ENCODE measurements around the gene NPM1. TPM values are rescaled to one million over a fixed set of nuclear protein-coding genes. Genes with fewer than 3 reads are reported as not detected.
A peak's percentile ranks its signal among the peaks of the same experiment; 100 is the strongest.
"Not testable (repeated sequence)": the region's sequence is repeated elsewhere in the genome, so short reads cannot be mapped to it uniquely, and the experiment has no call there.

The NPM1 gene
- total RNA-seq, 2 donors from 2014 or later = 1,005 to 1,022 TPM

DNA sequence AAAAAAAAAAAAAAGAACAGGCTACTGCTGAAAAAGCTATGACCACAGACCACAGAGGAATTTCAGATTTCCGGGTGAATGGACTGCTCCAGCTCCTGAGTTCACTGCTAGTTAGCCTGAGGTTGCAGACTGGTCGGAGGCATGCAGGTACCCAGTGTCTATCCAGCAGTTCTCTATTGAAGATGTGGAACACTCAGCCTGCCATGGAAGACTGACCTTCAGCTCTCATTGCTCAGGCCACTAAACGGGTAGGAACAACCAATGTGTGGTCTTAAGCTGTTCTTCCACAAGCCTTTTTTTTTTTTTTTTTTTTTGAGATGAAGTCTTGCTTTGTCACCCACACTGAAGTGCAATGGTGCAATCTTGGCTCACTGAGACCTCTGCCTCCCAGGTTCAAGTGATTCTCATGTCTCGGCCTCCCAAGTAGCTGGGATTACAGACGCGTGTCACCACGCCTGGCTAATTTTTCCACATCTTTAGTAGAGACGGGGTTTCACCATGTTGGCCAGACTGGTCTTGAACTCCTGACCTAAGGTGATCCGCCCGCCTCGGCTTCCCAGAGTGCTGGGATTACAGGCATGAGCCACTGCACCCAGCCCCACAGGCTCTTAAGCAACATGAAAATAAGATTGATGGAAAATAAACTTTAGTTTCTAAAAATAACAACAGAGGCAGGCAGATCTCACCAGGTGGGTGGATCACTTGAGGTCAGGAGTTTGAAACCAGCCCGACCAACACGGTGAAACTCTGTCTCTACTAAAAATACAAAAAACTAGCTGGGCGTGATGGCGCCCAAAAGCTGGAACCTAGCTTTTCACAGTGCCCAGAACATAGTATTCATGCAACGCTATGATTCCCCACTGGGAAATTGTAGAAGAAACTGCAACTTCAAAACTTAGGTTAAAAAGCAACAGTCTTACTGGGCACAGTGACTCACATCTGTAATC is 20.0 kb upstream of the NPM1 start:
- H3K9me3 ChIP-seq (ENCODE audit: control insufficient read depth, low read length, poor library complexity, severe bottlenecking) = no peaks in the 10 kb centered on the region
- ATAC-seq (no peak), DNase-seq (no peak)
- peaks cover 44% of the 10 kb centered on the region for H3K27me3 Mint-ChIP-seq
- peak overlapping the region; percentile 9 for H3K27ac Mint-ChIP-seq
- H3K4me3 Mint-ChIP-seq = no peak overlapping the region
- H3K36me3 Mint-ChIP-seq (ENCODE audit: low read depth) = peaks cover 3% of the 10 kb centered on the region
- H3K4me1 Mint-ChIP-seq = no peaks in the 10 kb centered on the region

GRCh38 chr5:171369056-171369455 is 18.6 kb upstream of the NPM1 start:
- H3K4me3 Mint-ChIP-seq = no peak overlapping the region

DNA sequence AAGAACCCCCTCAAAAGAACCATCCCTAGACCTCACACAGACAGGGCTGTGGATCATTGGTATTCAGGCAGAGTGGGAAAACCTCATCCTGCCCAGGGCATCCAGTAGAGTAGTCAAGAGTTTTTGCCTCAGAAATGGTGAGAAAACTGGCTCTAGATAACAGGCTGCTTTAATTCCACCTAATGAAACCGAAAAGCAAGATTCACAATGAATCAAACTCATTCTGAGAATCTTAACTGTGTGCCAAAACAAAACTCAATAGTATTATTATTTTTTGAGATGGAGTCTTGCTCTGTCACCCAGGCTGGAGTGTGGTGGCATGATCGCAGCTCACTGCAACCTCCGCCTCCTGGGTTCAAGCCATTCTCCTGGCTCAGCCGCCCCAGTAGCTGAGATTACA is 17.8 kb upstream of the NPM1 start:
- Mint-ChIP-seq H3K36me3 (ENCODE audit: low read depth) (peaks cover 3% of the 10 kb centered on the region), H3K4me1 (no peaks in the 10 kb centered on the region), H3K27ac (no peak overlapping the region), H3K4me3 (no peak overlapping the region), H3K27me3 (peaks cover 25% of the 10 kb centered on the region)
- no peak for DNase-seq
- no peaks in the 10 kb centered on the region for H3K9me3 ChIP-seq (ENCODE audit: control insufficient read depth, low read length, poor library complexity, severe bottlenecking)
- no peak for ATAC-seq

More at GRCh38 chr5:171369056-171369455, 18.6 kb upstream of the NPM1 start:
- Mint-ChIP-seq H3K4me1 (no peaks in the 10 kb centered on the region), H3K27ac (no peak overlapping the region), H3K36me3 (ENCODE audit: low read depth) (peaks cover 3% of the 10 kb centered on the region), H3K27me3 (peaks cover 30% of the 10 kb centered on the region)
- no peak for DNase-seq
- no peak for ATAC-seq
- H3K9me3 ChIP-seq (ENCODE audit: control insufficient read depth, low read length, poor library complexity, severe bottlenecking) = no peaks in the 10 kb centered on the region

- peaks cover 16% of the 10 kb centered on the region for H3K27me3 Mint-ChIP-seq
- ATAC-seq; H3K9me3 ChIP-seq (ENCODE audit: control insufficient read depth, low read length, poor library complexity, severe bottlenecking); H3K4me3 Mint-ChIP-seq; H3K36me3 Mint-ChIP-seq (ENCODE audit: low read depth); DNase-seq; H3K27ac Mint-ChIP-seq; H3K4me1 Mint-ChIP-seq: not testable (repeated sequence)
These were observed 16.8 kb upstream of the NPM1 start for GRCh38 chr5:171370881-171371280.

GRCh38 chr5:171371326-171371725 is 16.3 kb upstream of the NPM1 start:
- peaks cover 16% of the 10 kb centered on the region for H3K27me3 Mint-ChIP-seq
- no peaks in the 10 kb centered on the region for H3K9me3 ChIP-seq (ENCODE audit: control insufficient read depth, low read length, poor library complexity, severe bottlenecking)
- ATAC-seq (no peak), DNase-seq (no peak)
- H3K27ac Mint-ChIP-seq = no peak overlapping the region
- no peaks in the 10 kb centered on the region for H3K4me1 Mint-ChIP-seq
- no peak overlapping the region for H3K4me3 Mint-ChIP-seq
- H3K36me3 Mint-ChIP-seq (ENCODE audit: low read depth) = peaks cover 3% of the 10 kb centered on the region

DNA sequence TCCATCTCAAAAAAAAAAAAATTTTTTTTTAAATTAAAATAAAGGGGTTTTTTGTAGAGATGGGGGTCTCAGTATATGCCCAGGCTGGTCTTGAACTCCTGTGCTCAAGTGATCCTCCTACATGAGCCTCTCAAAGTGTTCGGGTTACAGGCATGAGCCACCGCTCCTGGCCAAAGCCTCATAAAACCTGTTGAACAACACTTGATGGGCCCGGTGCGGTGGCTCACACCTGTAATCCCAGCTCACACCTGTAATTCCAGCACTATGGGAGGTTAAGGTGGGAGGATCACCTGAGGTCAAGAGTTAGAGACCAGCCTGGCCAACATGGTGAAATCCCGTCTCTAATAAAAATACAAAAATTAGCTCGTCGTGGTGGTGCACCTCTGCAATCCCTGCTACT is 7.7 kb upstream of the NPM1 start:
- ATAC-seq = no peak
- H3K36me3 Mint-ChIP-seq (ENCODE audit: low read depth) = no peaks in the 10 kb centered on the region
- no peaks in the 10 kb centered on the region for H3K27me3 Mint-ChIP-seq
- DNase-seq = no peak
- H3K27ac Mint-ChIP-seq = no peak overlapping the region
- H3K9me3 ChIP-seq (ENCODE audit: control insufficient read depth, low read length, poor library complexity, severe bottlenecking) = no peaks in the 10 kb centered on the region
- H3K4me1 Mint-ChIP-seq = no peaks in the 10 kb centered on the region
- H3K4me3 Mint-ChIP-seq = no peak overlapping the region

GRCh38 chr5:171384416-171384815 is 3.2 kb upstream of the NPM1 start:
- H3K27me3 Mint-ChIP-seq; ATAC-seq; H3K9me3 ChIP-seq (ENCODE audit: control insufficient read depth, low read length, poor library complexity, severe bottlenecking); H3K27ac Mint-ChIP-seq; H3K4me3 Mint-ChIP-seq; DNase-seq; H3K36me3 Mint-ChIP-seq (ENCODE audit: low read depth): not testable (repeated sequence)
- H3K4me1 Mint-ChIP-seq = peaks cover 21% of the 10 kb centered on the region

GRCh38 chr5:171384999-171385398 is 2.6 kb upstream of the NPM1 start:
- H3K4me1 Mint-ChIP-seq = peaks cover 27% of the 10 kb centered on the region
- H3K27me3 Mint-ChIP-seq; H3K9me3 ChIP-seq (ENCODE audit: control insufficient read depth, low read length, poor library complexity, severe bottlenecking); H3K36me3 Mint-ChIP-seq (ENCODE audit: low read depth); H3K27ac Mint-ChIP-seq; H3K4me3 Mint-ChIP-seq; DNase-seq; ATAC-seq: not testable (repeated sequence)

- H3K27ac Mint-ChIP-seq = peak overlapping the region; percentile 95
- H3K36me3 Mint-ChIP-seq (ENCODE audit: low read depth) = peaks cover 2% of the 10 kb centered on the region
- ATAC-seq (no peak), DNase-seq (no peak)
- H3K9me3 ChIP-seq (ENCODE audit: control insufficient read depth, low read length, poor library complexity, severe bottlenecking) = no peaks in the 10 kb centered on the region
- peaks cover 35% of the 10 kb centered on the region for H3K4me1 Mint-ChIP-seq
- H3K4me3 Mint-ChIP-seq = peak overlapping the region; percentile 15
- H3K27me3 Mint-ChIP-seq = no peaks in the 10 kb centered on the region
These were observed 1.5 kb upstream of the NPM1 start for GRCh38 chr5:171386006-171386671.

- ATAC-seq (no peak), DNase-seq (no peak)
- H3K4me3 Mint-ChIP-seq = peak overlapping the region; percentile 92
- peaks cover 40% of the 10 kb centered on the region for H3K4me1 Mint-ChIP-seq
- H3K36me3 Mint-ChIP-seq (ENCODE audit: low read depth) = peaks cover 5% of the 10 kb centered on the region
- peak overlapping the region; percentile 95 for H3K27ac Mint-ChIP-seq
- H3K9me3 ChIP-seq (ENCODE audit: control insufficient read depth, low read length, poor library complexity, severe bottlenecking) = no peaks in the 10 kb centered on the region
- H3K27me3 Mint-ChIP-seq = no peaks in the 10 kb centered on the region
These were observed 746 bp upstream of the NPM1 start for GRCh38 chr5:171386861-171387344.

DNA sequence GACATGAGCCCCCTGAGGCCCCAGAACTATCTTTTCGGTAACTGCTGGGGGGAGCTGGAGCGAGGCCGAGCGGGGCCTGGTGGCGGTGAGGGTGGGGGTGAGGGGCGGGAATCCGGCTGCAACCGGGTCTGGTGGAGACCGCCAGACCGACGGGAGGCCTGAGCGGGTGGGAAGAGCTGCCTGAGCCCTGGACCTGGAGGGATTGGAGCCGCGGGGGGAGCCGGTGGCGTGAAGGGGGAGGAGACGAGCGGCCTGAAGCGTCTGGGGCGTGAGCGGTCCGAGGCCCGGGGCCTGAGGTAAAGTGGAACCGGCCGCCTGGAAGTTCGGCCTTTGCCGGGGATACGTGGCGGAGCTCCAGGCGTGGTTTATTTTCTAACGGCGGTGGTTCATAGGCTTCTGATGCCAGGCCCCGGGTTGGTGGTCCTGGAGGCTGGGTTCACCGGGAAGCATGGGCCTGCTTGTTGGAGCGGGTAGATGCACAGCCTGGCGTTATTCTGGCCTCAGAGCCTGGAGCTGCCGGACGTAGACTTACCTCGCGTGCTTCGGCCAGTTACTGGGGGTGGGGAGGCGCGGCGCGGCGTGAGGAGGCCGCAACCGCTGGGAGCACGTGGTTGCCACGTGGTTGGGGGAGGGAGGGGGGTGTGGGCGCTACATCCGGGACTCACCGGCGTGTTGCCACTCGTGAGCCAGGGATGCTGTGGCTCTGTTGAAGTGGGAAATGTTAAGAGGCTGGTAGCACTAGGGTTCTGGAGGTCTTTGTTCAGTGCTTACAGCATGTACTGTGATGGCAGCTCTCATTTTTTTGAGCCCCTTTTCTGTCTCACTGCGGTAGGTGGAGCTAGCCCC is 544 bp downstream of the NPM1 start:
- Mint-ChIP-seq H3K27ac (peak overlapping the region; percentile 95), H3K36me3 (ENCODE audit: low read depth) (peaks cover 5% of the 10 kb centered on the region), H3K27me3 (no peaks in the 10 kb centered on the region), H3K4me1 (peaks cover 49% of the 10 kb centered on the region), H3K4me3 (peak overlapping the region; percentile 92)
- H3K9me3 ChIP-seq (ENCODE audit: control insufficient read depth, low read length, poor library complexity, severe bottlenecking) = no peaks in the 10 kb centered on the region
- DNase-seq (peak; percentile 60 to 72 (median 72)), ATAC-seq (peak; percentile 38)

DNA sequence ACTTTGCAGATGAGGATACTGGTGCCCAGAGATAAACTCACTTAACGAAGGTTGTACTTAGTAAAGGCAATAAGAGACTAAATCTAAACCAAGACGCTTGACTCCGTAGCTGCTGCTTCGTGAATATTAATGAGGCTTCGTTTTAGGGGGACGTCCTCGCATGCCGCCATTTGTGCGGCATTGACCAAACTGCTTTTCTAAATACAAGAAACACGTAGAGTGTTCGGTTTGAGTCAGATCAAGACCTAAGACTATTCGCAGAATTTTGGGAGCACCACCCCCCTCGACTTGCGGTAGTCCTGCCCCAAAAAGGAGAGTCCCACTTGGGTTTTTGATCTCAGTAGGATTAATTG is 1.1 kb downstream of the NPM1 start:
- peaks cover 52% of the 10 kb centered on the region for H3K4me1 Mint-ChIP-seq
- H3K36me3 Mint-ChIP-seq (ENCODE audit: low read depth) = peaks cover 5% of the 10 kb centered on the region
- peak overlapping the region; percentile 95 for H3K27ac Mint-ChIP-seq
- H3K27me3 Mint-ChIP-seq = no peaks in the 10 kb centered on the region
- H3K4me3 Mint-ChIP-seq = peak overlapping the region; percentile 92
- DNase-seq = no peak
- ATAC-seq = no peak
- no peaks in the 10 kb centered on the region for H3K9me3 ChIP-seq (ENCODE audit: control insufficient read depth, low read length, poor library complexity, severe bottlenecking)
